Neural progenitor cell (in vitro differentiated cells): ENCODE results near the gene DAZL. TPM values are rescaled to one million over a fixed set of nuclear protein-coding genes. Genes with fewer than 3 reads are reported as not detected.

Experiments used
- DNase-seq: peaks from one replicate; pipeline ENCODE4 v3.0.0-alpha.2; 2016; ENCODE audit warnings: low spot score
- H2AFZ ChIP-seq: fragments of 200-600 bp; sonication (generic); replicated peaks from 2 replicates; pipeline ENCODE4 v1.6.1; 2016; ENCODE audit warnings: antibody characterized with exemption
- H3F3A ChIP-seq: fragments of 200-600 bp; sonication (generic); 2 replicates; pipeline ENCODE4 v1.6.1; 2016; ENCODE audit warnings: antibody characterized with exemption, low read depth
- H3K27ac ChIP-seq: fragments of 200-600 bp; sonication (generic); 2 replicates; pipeline ENCODE4 v1.5.1; 2016; ENCODE audit warnings: mild to moderate bottlenecking
- H3K27me3 ChIP-seq: fragments of 200-600 bp; sonication (generic); 2 replicates; pipeline ENCODE4 v1.6.1; 2016; ENCODE audit warnings: mild to moderate bottlenecking, moderate library complexity
- H3K36me3 ChIP-seq: fragments of 200-600 bp; sonication (generic); 2 replicates; pipeline ENCODE4 v1.5.1; 2016
- H3K4me1 ChIP-seq: fragments of 200-600 bp; sonication (generic); 2 replicates; pipeline ENCODE4 v1.6.1; 2016; ENCODE audit warnings: mixed run types
- H3K4me2 ChIP-seq: fragments of 200-600 bp; sonication (generic); 2 replicates; pipeline ENCODE4 v1.6.1; 2016
- H3K4me3 ChIP-seq: fragments of 200-600 bp; sonication (generic); 2 replicates; pipeline ENCODE4 v1.5.1; 2016
- H3K79me2 ChIP-seq: fragments of 200-600 bp; sonication (generic); 2 replicates; pipeline ENCODE4 v1.6.1; 2016; ENCODE audit warnings: low read depth
- H3K9ac ChIP-seq: fragments of 200-600 bp; sonication (generic); 2 replicates; pipeline ENCODE4 v1.6.1; 2016
- H3K9me3 ChIP-seq: fragments of 200-600 bp; sonication (generic); 2 replicates; pipeline ENCODE4 v1.5.1; 2016; ENCODE audit warnings: low read depth
- H4K20me1 ChIP-seq: fragments of 200-600 bp; sonication (generic); 2 replicates; pipeline ENCODE4 v1.6.1; 2016; ENCODE audit warnings: low read depth
- H3K27ac Mint-ChIP-seq: 3 replicates; pipeline ENCODE4 v1.8.0; 2021; ENCODE audit warnings: mixed read lengths
- H3K27me3 Mint-ChIP-seq: 2 replicates; pipeline ENCODE4 v1.8.0; 2022; ENCODE audit warnings: low read depth, mild to moderate bottlenecking, inconsistent platforms, moderate library complexity, mixed read lengths; ENCODE audit not compliant: insufficient read depth
- H3K36me3 Mint-ChIP-seq: 3 replicates; pipeline ENCODE4 v1.8.0; 2021; ENCODE audit warnings: mixed read lengths
- H3K4me1 Mint-ChIP-seq: 3 replicates; pipeline ENCODE4 v1.8.0; 2021; ENCODE audit warnings: mixed read lengths
- H3K4me3 Mint-ChIP-seq: 3 replicates; pipeline ENCODE4 v1.8.0; 2021; ENCODE audit warnings: mild to moderate bottlenecking, moderate library complexity, mixed read lengths
- H3K9me3 Mint-ChIP-seq: 3 replicates; pipeline ENCODE4 v1.8.0; 2020; ENCODE audit warnings: mixed read lengths
- EZH2 ChIP-seq: fragments of 200-600 bp; sonication (generic); IDR thresholded peaks from 2 replicates; pipeline ENCODE4 v1.6.1; 2017; ENCODE audit warnings: antibody characterized with exemption, mild to moderate bottlenecking, moderate library complexity
- EZH2phosphoT487 ChIP-seq: fragments of 200-600 bp; sonication (generic); IDR thresholded peaks from 2 replicates; pipeline ENCODE4 v1.6.1; 2017; ENCODE audit warnings: antibody characterized with exemption
- total RNA-seq: library from RNA; depleted of rRNA; stranded (reverse); fragments of >200 nt; gene quantifications from 2 replicates; pipeline ENCODE4 v1.2.3, GENCODE V29; 2015; ENCODE audit warnings: low replicate concordance
- TF ChIP-seq, protein P1 (sequence below): fragments of 200-600 bp; sonication (generic); IDR thresholded peaks from 2 replicates; pipeline ENCODE4 v1.5.1; 2017; ENCODE audit warnings: antibody characterized with exemption, mild to moderate bottlenecking

The DAZL gene
- total RNA-seq, 1 donor from 2014 or later: 4.7 TPM

DNA sequence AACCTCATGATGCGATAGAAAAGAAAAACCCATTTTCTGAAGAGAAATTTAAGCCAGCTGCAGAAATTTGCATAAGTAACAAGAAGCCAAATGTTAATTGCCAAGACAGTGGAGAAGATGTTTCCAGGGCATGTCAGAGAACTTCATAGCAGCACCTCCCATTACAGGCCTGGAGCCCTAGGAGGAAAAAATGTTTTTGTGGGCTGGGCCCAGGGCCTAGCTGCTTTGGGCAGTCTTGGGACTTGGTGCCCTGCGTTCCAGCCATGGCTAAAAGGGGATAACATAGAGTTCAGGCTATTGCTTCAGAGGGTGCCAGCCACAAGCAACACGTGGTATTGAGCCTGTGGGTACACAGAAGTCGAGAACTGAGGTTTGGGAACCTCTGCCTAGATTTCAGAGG is 10.9 kb upstream of the DAZL start:
- Mint-ChIP-seq H3K4me3 (no peak overlapping the region), H3K4me1 (no peaks in the 10 kb centered on the region), H3K27me3 (no peaks in the 10 kb centered on the region), H3K27ac (no peak overlapping the region), H3K36me3 (no peaks in the 10 kb centered on the region), H3K9me3 (peaks cover 10% of the 10 kb centered on the region)
- H3K9me3 ChIP-seq: no peaks in the 10 kb centered on the region
- H3K4me2 ChIP-seq: no peak overlapping the region
- H3F3A ChIP-seq: no peaks in the 10 kb centered on the region
- no peak overlapping the region for H2AFZ ChIP-seq
- DNase-seq: no peak
- H3K36me3 ChIP-seq: no peaks in the 10 kb centered on the region
- no peak overlapping the region for H3K4me3 ChIP-seq
- H4K20me1 ChIP-seq: no peaks in the 10 kb centered on the region
- H3K27me3 ChIP-seq: no peaks in the 10 kb centered on the region
- no peaks in the 10 kb centered on the region for H3K79me2 ChIP-seq
- H3K27ac ChIP-seq: no peak overlapping the region
- TF ChIP-seq, protein P1, sequence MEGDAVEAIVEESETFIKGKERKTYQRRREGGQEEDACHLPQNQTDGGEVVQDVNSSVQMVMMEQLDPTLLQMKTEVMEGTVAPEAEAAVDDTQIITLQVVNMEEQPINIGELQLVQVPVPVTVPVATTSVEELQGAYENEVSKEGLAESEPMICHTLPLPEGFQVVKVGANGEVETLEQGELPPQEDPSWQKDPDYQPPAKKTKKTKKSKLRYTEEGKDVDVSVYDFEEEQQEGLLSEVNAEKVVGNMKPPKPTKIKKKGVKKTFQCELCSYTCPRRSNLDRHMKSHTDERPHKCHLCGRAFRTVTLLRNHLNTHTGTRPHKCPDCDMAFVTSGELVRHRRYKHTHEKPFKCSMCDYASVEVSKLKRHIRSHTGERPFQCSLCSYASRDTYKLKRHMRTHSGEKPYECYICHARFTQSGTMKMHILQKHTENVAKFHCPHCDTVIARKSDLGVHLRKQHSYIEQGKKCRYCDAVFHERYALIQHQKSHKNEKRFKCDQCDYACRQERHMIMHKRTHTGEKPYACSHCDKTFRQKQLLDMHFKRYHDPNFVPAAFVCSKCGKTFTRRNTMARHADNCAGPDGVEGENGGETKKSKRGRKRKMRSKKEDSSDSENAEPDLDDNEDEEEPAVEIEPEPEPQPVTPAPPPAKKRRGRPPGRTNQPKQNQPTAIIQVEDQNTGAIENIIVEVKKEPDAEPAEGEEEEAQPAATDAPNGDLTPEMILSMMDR: no peak
- TF ChIP-seq EZH2: no peak
- no peak for TF ChIP-seq EZH2phosphoT487
- no peak overlapping the region for H3K9ac ChIP-seq
- peaks cover 3% of the 10 kb centered on the region for H3K4me1 ChIP-seq

DNA sequence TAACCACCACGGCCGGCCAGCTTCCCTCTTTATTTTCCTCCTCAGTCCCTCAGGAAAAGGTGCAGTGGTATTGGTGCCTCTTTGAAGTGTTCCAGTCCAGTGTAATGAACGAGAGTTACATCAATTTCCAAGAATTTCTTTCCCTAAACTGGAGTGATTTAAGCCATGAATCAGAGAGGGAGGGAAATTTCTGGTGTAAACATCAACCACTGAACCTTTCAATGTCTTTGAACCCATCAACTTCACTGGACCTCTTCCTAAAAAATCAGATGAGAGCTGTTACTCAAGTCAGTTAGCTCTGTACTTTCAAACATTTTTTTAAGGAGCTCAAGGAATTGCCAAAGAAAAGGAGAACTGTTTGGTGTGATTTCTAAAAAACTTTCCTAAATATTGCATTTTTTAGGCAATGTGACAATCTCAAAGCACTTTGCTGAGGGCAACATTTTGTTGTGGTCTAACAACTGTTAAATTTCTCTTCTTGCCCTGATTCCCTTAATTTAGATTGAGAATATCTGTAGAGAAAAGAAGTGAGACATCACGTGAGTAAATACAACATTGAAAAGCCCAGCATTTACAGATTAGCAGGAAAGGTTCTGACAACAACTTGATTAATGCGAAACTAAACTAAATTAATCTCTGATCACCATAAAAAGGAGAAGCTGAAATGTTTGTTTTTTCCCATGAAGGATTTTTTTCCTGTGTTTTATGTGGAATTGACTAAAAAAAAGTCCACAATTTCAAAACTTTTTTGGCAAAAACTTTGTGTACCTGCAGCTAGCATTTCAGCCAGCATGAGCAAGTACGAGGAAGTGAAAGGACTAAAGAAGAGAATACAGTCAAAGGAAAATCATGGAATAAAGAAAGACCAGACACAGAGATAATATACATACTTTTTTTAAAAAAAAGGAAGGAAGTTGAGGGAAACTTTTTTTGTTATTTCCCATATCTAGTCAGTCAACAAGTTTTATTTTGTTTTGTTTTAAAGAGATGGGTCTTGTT is 9.1 kb upstream of the DAZL start:
- Histone ChIP-seq H3K9ac (no peak overlapping the region), H3K27ac (no peak overlapping the region), H3K4me3 (no peak overlapping the region), H3K27me3 (no peaks in the 10 kb centered on the region), H3K36me3 (no peaks in the 10 kb centered on the region), H3K4me2 (no peak overlapping the region), H2AFZ (no peak overlapping the region), H3K4me1 (no peaks in the 10 kb centered on the region), H3F3A (no peaks in the 10 kb centered on the region), H4K20me1 (no peaks in the 10 kb centered on the region), H3K9me3 (no peaks in the 10 kb centered on the region), H3K79me2 (no peaks in the 10 kb centered on the region)
- no peak overlapping the region for H3K4me3 Mint-ChIP-seq
- DNase-seq: no peak
- TF ChIP-seq, protein P1: no peak
- H3K27ac Mint-ChIP-seq: no peak overlapping the region
- H3K9me3 Mint-ChIP-seq: peaks cover 10% of the 10 kb centered on the region
- no peaks in the 10 kb centered on the region for H3K36me3 Mint-ChIP-seq
- no peaks in the 10 kb centered on the region for H3K4me1 Mint-ChIP-seq
- no peaks in the 10 kb centered on the region for H3K27me3 Mint-ChIP-seq

DNA sequence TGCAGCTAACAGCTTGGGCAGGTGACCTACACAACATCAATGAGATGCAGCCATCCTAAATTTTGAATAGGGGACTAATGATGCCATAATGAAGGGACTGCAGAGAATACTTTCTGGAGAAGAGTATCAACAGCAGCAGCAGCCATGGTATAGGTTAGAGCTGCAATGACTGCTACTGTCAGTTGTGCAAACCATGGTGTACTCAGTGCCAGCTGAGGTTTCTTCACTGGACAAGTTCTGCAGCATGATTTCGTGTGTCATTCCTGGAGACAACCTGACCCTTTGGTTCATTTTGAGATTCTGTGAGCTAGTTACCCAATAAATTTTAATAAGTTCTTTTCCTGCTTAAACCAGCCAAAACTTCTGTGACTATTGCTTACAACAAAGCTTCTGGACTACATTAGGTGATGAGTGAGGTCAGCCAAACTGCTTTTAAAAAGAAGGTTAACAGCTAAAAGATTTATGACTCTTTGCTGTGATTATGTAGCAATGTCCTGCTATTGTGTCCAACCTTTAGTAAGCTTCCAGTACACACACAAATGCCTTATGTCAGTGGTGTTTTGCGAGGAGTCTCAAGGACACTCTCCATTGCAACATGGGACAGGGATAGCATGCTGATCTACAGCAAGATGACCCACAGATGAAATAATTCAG is 4.8 kb upstream of the DAZL start:
- no peak overlapping the region for H3K4me3 ChIP-seq
- no peak for DNase-seq
- H3K27me3 Mint-ChIP-seq: no peaks in the 10 kb centered on the region
- no peak overlapping the region for H3K27ac ChIP-seq
- H3K9me3 Mint-ChIP-seq: no peaks in the 10 kb centered on the region
- no peaks in the 10 kb centered on the region for H3K36me3 ChIP-seq
- no peaks in the 10 kb centered on the region for H3K27me3 ChIP-seq
- H3K9me3 ChIP-seq: no peaks in the 10 kb centered on the region
- no peaks in the 10 kb centered on the region for H3K79me2 ChIP-seq
- H3K27ac Mint-ChIP-seq: no peak overlapping the region
- no peak overlapping the region for H3K9ac ChIP-seq
- H3K4me1 ChIP-seq: peaks cover 6% of the 10 kb centered on the region
- H4K20me1 ChIP-seq: no peaks in the 10 kb centered on the region
- no peak overlapping the region for H3K4me2 ChIP-seq
- no peaks in the 10 kb centered on the region for H3K36me3 Mint-ChIP-seq
- H3F3A ChIP-seq: peaks cover 15% of the 10 kb centered on the region
- TF ChIP-seq, protein P1: no peak
- TF ChIP-seq EZH2 (no peak), EZH2phosphoT487 (no peak)
- no peak overlapping the region for H2AFZ ChIP-seq
- no peaks in the 10 kb centered on the region for H3K4me1 Mint-ChIP-seq
- no peak overlapping the region for H3K4me3 Mint-ChIP-seq
